ENCODE data around the gene NDRG4. TPM values are rescaled to one million over a fixed set of nuclear protein-coding genes. Genes with fewer than 3 reads are reported as not detected.
"Not testable (repeated sequence)": the region's sequence is repeated elsewhere in the genome, so short reads cannot be mapped to it uniquely, and the experiment has no call there.

Gene NDRG4
- total RNA-seq, 1 donor = 6.7 TPM

- no peak for DNase-seq (ENCODE audit: low read depth in 2 of 3, low spot score in 2 of 3)
These were observed 34.8 kb upstream of the NDRG4 start for GRCh38 chr16:58464916-58465731.

- no peak for DNase-seq (ENCODE audit: low read depth in 2 of 3, low spot score in 2 of 3)
These were observed 34.1 kb upstream of the NDRG4 start for GRCh38 chr16:58465817-58466216.

GRCh38 chr16:58466396-58466795, 33.5 kb upstream of the NDRG4 start:
- DNase-seq (ENCODE audit: low read depth in 2 of 3, low spot score in 2 of 3) = no peak

- DNase-seq (ENCODE audit: low read depth in 2 of 3, low spot score in 2 of 3) = no peak
These were observed 32.0 kb upstream of the NDRG4 start for GRCh38 chr16:58467905-58468304.

- DNase-seq (ENCODE audit: low read depth in 2 of 3, low spot score in 2 of 3) = no peak
These were observed 28.6 kb upstream of the NDRG4 start for GRCh38 chr16:58471209-58471975.

GRCh38 chr16:58472266-58472665, 27.7 kb upstream of the NDRG4 start:
- DNase-seq (ENCODE audit: low read depth in 2 of 3, low spot score in 2 of 3) = no peak

GRCh38 chr16:58472827-58473226, 27.1 kb upstream of the NDRG4 start:
- no peak for DNase-seq (ENCODE audit: low read depth in 2 of 3, low spot score in 2 of 3)

GRCh38 chr16:58474296-58474695, 25.6 kb upstream of the NDRG4 start:
- DNase-seq (ENCODE audit: low read depth in 2 of 3, low spot score in 2 of 3) = no peak

GRCh38 chr16:58475091-58475619, 24.8 kb upstream of the NDRG4 start:
- no peak for DNase-seq (ENCODE audit: low read depth in 2 of 3, low spot score in 2 of 3)

- no peak for DNase-seq (ENCODE audit: low read depth in 2 of 3, low spot score in 2 of 3)
These were observed 23.2 kb upstream of the NDRG4 start for GRCh38 chr16:58476791-58477190.

GRCh38 chr16:58478427-58478826, 21.5 kb upstream of the NDRG4 start:
- DNase-seq (ENCODE audit: low read depth in 2 of 3, low spot score in 2 of 3) = no peak

GRCh38 chr16:58481226-58481869, 18.6 kb upstream of the NDRG4 start:
- no peak for DNase-seq (ENCODE audit: low read depth in 2 of 3, low spot score in 2 of 3)

- DNase-seq (ENCODE audit: low read depth in 2 of 3, low spot score in 2 of 3) = no peak
These were observed 18.0 kb upstream of the NDRG4 start for GRCh38 chr16:58481931-58482330.

- no peak for DNase-seq (ENCODE audit: low read depth in 2 of 3, low spot score in 2 of 3)
These were observed 14.6 kb upstream of the NDRG4 start for GRCh38 chr16:58485184-58485887.

- peak; percentile 50 to 82 (median 72) for DNase-seq (ENCODE audit: low read depth in 2 of 3, low spot score in 2 of 3)
These were observed 12.2 kb upstream of the NDRG4 start for GRCh38 chr16:58487566-58488351.

GRCh38 chr16:58488531-58488930, 11.4 kb upstream of the NDRG4 start:
- no peak for DNase-seq (ENCODE audit: low read depth in 2 of 3, low spot score in 2 of 3)

GRCh38 chr16:58490065-58490464, 9.9 kb upstream of the NDRG4 start:
- no peak for DNase-seq (ENCODE audit: low read depth in 2 of 3, low spot score in 2 of 3)

- DNase-seq (ENCODE audit: low read depth in 2 of 3, low spot score in 2 of 3) = not testable (repeated sequence)
These were observed 9.4 kb upstream of the NDRG4 start for GRCh38 chr16:58490539-58490938.

GRCh38 chr16:58492066-58492465, 7.9 kb upstream of the NDRG4 start:
- DNase-seq (ENCODE audit: low read depth in 2 of 3, low spot score in 2 of 3) = no peak

GRCh38 chr16:58492735-58493134, 7.2 kb upstream of the NDRG4 start:
- no peak for DNase-seq (ENCODE audit: low read depth in 2 of 3, low spot score in 2 of 3)
